HEK293 (cell line): ENCODE results near the gene HYAL3.

Experiments
- EGR2 ChIP-seq: fragments of 450-650 bp; formaldehyde crosslinking; IDR thresholded peaks from 2 replicates; pipeline ENCODE4 v1.5.1; 2016; ENCODE audit warnings: low read depth, missing biosample characterization, missing genetic modification characterization
- HOXC10 ChIP-seq: sonication (generic); formaldehyde crosslinking; IDR thresholded peaks from 2 replicates; pipeline ENCODE4 v1.8.1; 2023; ENCODE audit warnings: mild to moderate bottlenecking, missing genetic modification reagents
- INSM2 ChIP-seq: fragments of 450-650 bp; formaldehyde crosslinking; IDR thresholded peaks from 2 replicates; pipeline ENCODE4 v1.5.1; 2016; ENCODE audit warnings: missing biosample characterization, missing genetic modification characterization
- KLF10 ChIP-seq: fragments of 450-650 bp; IDR thresholded peaks from 2 replicates; pipeline ENCODE4 v1.5.1; 2018; ENCODE audit warnings: missing biosample characterization, mild to moderate bottlenecking, missing genetic modification characterization
- PRDM1 ChIP-seq: fragments of 450-650 bp; formaldehyde crosslinking; IDR thresholded peaks from 2 replicates; pipeline ENCODE4; 2016; ENCODE audit warnings: missing biosample characterization, missing genetic modification characterization
- SP7 ChIP-seq: fragments of 450-650 bp; formaldehyde crosslinking; IDR thresholded peaks from 2 replicates; pipeline ENCODE4 v1.5.1; 2016; ENCODE audit warnings: missing biosample characterization, missing genetic modification characterization
- TCF7L2 ChIP-seq: IDR thresholded peaks from 2 replicates; pipeline ENCODE4 v1.6.1; 2011; ENCODE audit warnings: low read depth, mild to moderate bottlenecking, inconsistent platforms, low read length, moderate library complexity, borderline replicate concordance
- ZBTB1 ChIP-seq: fragments of 450-650 bp; formaldehyde crosslinking; IDR thresholded peaks from 2 replicates; pipeline ENCODE4 v1.5.1; 2016; ENCODE audit warnings: missing biosample characterization, missing genetic modification characterization
- ZFHX2 ChIP-seq: fragments of 450-650 bp; formaldehyde crosslinking; conservative IDR thresholded peaks from 2 replicates; pipeline ENCODE4 v1.5.1; 2016; ENCODE audit warnings: missing biosample characterization, missing genetic modification characterization
- ZNF112 ChIP-seq: fragments of 450-650 bp; formaldehyde crosslinking; IDR thresholded peaks from 2 replicates; pipeline ENCODE4 v1.5.0; 2017; ENCODE audit warnings: missing biosample characterization, missing genetic modification characterization
- ZNF169 ChIP-seq: fragments of 450-650 bp; formaldehyde crosslinking; IDR thresholded peaks from 2 replicates; pipeline ENCODE4 v1.5.1; 2016; ENCODE audit warnings: missing biosample characterization, missing genetic modification characterization
- ZNF174 ChIP-seq: fragments of 450-650 bp; formaldehyde crosslinking; IDR thresholded peaks from 2 replicates; pipeline ENCODE4 v1.5.0; 2017; ENCODE audit warnings: missing biosample characterization, mild to moderate bottlenecking, missing genetic modification characterization
- ZNF214 ChIP-seq: fragments of 450-650 bp; formaldehyde crosslinking; IDR thresholded peaks from 2 replicates; pipeline ENCODE4 v1.5.1; 2017; ENCODE audit warnings: missing biosample characterization, mild to moderate bottlenecking, missing genetic modification characterization, borderline replicate concordance
- ZNF362 ChIP-seq: fragments of 450-650 bp; formaldehyde crosslinking; IDR thresholded peaks from 2 replicates; pipeline ENCODE4 v1.5.1; 2016; ENCODE audit warnings: missing biosample characterization, missing genetic modification characterization
- ZNF433 ChIP-seq: fragments of 450-650 bp; formaldehyde crosslinking; IDR thresholded peaks from 2 replicates; pipeline ENCODE4 v1.5.1; 2016; ENCODE audit warnings: missing biosample characterization, missing genetic modification characterization, low read depth
- ZNF544 ChIP-seq: fragments of 450-650 bp; formaldehyde crosslinking; IDR thresholded peaks from 2 replicates; pipeline ENCODE4 v1.5.0; 2017; ENCODE audit warnings: missing biosample characterization, missing genetic modification characterization
- ZNF549 ChIP-seq: fragments of 450-650 bp; IDR thresholded peaks from 2 replicates; pipeline ENCODE4 v1.5.1; 2018; ENCODE audit warnings: missing biosample characterization, missing genetic modification characterization, mild to moderate bottlenecking, inconsistent platforms, moderate library complexity
- ZNF555 ChIP-seq: fragments of 450-650 bp; formaldehyde crosslinking; conservative IDR thresholded peaks from 2 replicates; pipeline ENCODE4 v1.5.1; 2017; ENCODE audit warnings: missing biosample characterization, mild to moderate bottlenecking, missing genetic modification characterization, inconsistent platforms
- ZNF558 ChIP-seq: fragments of 450-650 bp; formaldehyde crosslinking; IDR thresholded peaks from 2 replicates; pipeline ENCODE4 v1.5.1; 2016; ENCODE audit warnings: missing biosample characterization, missing genetic modification characterization
- ZNF585B ChIP-seq: fragments of 450-650 bp; formaldehyde crosslinking; IDR thresholded peaks from 2 replicates; pipeline ENCODE4 v1.5.1; 2016; ENCODE audit warnings: missing biosample characterization, missing genetic modification characterization
- ZNF623 ChIP-seq: fragments of 450-650 bp; formaldehyde crosslinking; IDR thresholded peaks from 2 replicates; pipeline ENCODE4 v1.5.1; 2016; ENCODE audit warnings: missing biosample characterization, missing genetic modification characterization
- ZNF707 ChIP-seq: fragments of 450-650 bp; formaldehyde crosslinking; IDR thresholded peaks from 2 replicates; pipeline ENCODE4 v1.5.1; 2016; ENCODE audit warnings: missing biosample characterization, missing genetic modification characterization
- ZSCAN30 ChIP-seq: fragments of 450-650 bp; IDR thresholded peaks from 2 replicates; pipeline ENCODE4 v1.5.1; 2018; ENCODE audit warnings: missing biosample characterization, mild to moderate bottlenecking, missing genetic modification characterization, moderate library complexity
- ZSCAN5A ChIP-seq: fragments of 450-650 bp; formaldehyde crosslinking; IDR thresholded peaks from 2 replicates; pipeline ENCODE4 v1.5.1; 2016; ENCODE audit warnings: missing biosample characterization, missing genetic modification characterization
- TF ChIP-seq, protein P1 (sequence below): fragments of 450-650 bp; formaldehyde crosslinking; IDR thresholded peaks from 2 replicates; pipeline ENCODE4 v1.5.1; 2017; ENCODE audit warnings: missing biosample characterization, missing genetic modification characterization
- TF ChIP-seq, protein P2 (sequence below): fragments of 450-650 bp; IDR thresholded peaks from 2 replicates; pipeline ENCODE4 v1.5.1; 2018; ENCODE audit warnings: missing biosample characterization, missing genetic modification characterization
- TF ChIP-seq, protein P3 (sequence below): fragments of 450-650 bp; formaldehyde crosslinking; IDR thresholded peaks from 2 replicates; pipeline ENCODE4 v1.5.1; 2016; ENCODE audit warnings: missing biosample characterization, missing genetic modification characterization
- TF ChIP-seq, protein P4 (sequence below): fragments of 450-650 bp; formaldehyde crosslinking; IDR thresholded peaks from 2 replicates; pipeline ENCODE4 v1.5.0; 2017; ENCODE audit warnings: missing biosample characterization, missing genetic modification characterization, borderline replicate concordance

Gene HYAL3

DNA sequence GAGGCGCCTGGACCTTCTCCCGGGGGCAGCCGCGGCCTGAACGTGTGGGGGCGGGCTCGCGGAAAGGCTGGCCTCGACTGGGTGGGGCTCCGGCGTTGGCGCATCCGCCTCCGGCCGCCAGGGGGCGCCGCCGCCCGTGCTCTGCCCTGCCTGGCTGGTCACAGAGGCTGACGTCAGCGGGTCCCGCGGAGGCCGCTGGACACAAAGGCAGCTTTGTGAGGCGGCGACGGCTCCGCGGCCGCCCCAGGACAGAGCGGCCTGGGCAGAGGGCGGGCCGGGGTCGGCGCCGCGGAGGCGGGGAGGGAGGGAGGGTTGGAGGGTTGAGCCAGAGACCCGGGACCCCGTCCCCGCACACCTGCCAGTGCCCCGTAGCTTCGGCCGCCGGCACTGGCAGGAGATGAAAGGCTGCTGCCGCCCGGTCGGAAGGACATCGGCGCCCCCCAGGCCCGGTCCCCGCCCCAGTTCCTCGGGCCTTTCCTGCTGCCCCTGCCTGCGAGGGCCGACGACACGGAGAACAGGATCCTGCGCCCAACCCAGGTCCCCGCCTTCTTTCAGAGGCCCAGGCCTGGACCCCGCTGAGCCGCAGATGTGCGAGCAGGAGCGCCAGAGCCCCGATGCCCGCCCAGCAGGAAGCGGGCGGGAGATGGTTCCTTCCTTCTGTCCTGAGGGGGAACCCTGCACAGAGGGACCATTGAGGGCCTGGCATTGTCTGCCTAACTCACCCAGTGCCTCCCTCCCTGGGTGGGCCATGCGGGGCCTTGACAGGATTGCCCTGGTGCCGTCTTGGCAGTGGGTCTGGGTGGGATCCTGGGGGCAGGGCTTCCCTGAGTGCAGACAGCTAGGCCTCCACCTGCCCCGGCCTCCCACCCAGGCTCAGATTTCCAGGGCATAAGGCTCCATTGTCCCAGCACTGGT lies 38.9 kb downstream of the HYAL3 start (continued):
- TF ChIP-seq, protein P1, sequence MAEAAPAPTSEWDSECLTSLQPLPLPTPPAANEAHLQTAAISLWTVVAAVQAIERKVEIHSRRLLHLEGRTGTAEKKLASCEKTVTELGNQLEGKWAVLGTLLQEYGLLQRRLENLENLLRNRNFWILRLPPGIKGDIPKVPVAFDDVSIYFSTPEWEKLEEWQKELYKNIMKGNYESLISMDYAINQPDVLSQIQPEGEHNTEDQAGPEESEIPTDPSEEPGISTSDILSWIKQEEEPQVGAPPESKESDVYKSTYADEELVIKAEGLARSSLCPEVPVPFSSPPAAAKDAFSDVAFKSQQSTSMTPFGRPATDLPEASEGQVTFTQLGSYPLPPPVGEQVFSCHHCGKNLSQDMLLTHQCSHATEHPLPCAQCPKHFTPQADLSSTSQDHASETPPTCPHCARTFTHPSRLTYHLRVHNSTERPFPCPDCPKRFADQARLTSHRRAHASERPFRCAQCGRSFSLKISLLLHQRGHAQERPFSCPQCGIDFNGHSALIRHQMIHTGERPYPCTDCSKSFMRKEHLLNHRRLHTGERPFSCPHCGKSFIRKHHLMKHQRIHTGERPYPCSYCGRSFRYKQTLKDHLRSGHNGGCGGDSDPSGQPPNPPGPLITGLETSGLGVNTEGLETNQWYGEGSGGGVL (tag by site-specific recombination) = peak; percentile 55; the same call in 1 of the 2 replicates
- TF ChIP-seq HOXC10 (CRISPR knock-in tag) (no peak), ZFHX2 (tag by site-specific recombination) (peak; percentile 77), EGR2 (tag by site-specific recombination) (peak; percentile 36; the same call in 1 of the 2 replicates), ZNF433 (no peak), INSM2 (tag by site-specific recombination) (no peak), PRDM1 (tag by site-specific recombination) (no peak), ZNF549 (tag by site-specific recombination) (no peak), ZSCAN30 (tag by site-specific recombination) (peak; percentile 95), ZNF214 (tag by site-specific recombination) (no peak), TCF7L2 (peak; percentile 91), ZSCAN5A (tag by site-specific recombination) (no peak), ZNF169 (no peak), ZNF558 (no peak), KLF10 (tag by site-specific recombination) (0 out of 2 replicates have a peak, but pooled peaks have one; percentile 20), ZNF585B (tag by site-specific recombination) (no peak), ZNF112 (no peak), SP7 (tag by site-specific recombination) (0 out of 2 replicates have a peak, but pooled peaks have one; percentile 48), ZNF555 (tag by site-specific recombination) (no peak), ZNF174 (tag by site-specific recombination) (no peak), ZNF623 (no peak), ZNF707 (tag by site-specific recombination) (no peak), ZBTB1 (tag by site-specific recombination) (no peak), ZNF544 (no peak), ZNF362 (tag by site-specific recombination) (no peak)
- TF ChIP-seq, protein P2, sequence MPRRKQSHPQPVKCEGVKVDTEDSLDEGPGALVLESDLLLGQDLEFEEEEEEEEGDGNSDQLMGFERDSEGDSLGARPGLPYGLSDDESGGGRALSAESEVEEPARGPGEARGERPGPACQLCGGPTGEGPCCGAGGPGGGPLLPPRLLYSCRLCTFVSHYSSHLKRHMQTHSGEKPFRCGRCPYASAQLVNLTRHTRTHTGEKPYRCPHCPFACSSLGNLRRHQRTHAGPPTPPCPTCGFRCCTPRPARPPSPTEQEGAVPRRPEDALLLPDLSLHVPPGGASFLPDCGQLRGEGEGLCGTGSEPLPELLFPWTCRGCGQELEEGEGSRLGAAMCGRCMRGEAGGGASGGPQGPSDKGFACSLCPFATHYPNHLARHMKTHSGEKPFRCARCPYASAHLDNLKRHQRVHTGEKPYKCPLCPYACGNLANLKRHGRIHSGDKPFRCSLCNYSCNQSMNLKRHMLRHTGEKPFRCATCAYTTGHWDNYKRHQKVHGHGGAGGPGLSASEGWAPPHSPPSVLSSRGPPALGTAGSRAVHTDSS (tag by site-specific recombination) = no peak
- TF ChIP-seq, protein P3, sequence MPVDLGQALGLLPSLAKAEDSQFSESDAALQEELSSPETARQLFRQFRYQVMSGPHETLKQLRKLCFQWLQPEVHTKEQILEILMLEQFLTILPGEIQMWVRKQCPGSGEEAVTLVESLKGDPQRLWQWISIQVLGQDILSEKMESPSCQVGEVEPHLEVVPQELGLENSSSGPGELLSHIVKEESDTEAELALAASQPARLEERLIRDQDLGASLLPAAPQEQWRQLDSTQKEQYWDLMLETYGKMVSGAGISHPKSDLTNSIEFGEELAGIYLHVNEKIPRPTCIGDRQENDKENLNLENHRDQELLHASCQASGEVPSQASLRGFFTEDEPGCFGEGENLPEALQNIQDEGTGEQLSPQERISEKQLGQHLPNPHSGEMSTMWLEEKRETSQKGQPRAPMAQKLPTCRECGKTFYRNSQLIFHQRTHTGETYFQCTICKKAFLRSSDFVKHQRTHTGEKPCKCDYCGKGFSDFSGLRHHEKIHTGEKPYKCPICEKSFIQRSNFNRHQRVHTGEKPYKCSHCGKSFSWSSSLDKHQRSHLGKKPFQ (tag by site-specific recombination) = no peak
- TF ChIP-seq, protein P4, sequence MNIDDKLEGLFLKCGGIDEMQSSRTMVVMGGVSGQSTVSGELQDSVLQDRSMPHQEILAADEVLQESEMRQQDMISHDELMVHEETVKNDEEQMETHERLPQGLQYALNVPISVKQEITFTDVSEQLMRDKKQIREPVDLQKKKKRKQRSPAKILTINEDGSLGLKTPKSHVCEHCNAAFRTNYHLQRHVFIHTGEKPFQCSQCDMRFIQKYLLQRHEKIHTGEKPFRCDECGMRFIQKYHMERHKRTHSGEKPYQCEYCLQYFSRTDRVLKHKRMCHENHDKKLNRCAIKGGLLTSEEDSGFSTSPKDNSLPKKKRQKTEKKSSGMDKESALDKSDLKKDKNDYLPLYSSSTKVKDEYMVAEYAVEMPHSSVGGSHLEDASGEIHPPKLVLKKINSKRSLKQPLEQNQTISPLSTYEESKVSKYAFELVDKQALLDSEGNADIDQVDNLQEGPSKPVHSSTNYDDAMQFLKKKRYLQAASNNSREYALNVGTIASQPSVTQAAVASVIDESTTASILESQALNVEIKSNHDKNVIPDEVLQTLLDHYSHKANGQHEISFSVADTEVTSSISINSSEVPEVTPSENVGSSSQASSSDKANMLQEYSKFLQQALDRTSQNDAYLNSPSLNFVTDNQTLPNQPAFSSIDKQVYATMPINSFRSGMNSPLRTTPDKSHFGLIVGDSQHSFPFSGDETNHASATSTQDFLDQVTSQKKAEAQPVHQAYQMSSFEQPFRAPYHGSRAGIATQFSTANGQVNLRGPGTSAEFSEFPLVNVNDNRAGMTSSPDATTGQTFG = no peak
